Nephron progenitor cell (in vitro differentiated cells): ENCODE measurements around the gene KCNH3.

Experiments used
- DNase-seq: peaks from one replicate; pipeline ENCODE4 v3.0.0; 2021
- H3K27ac Mint-ChIP-seq: 2 replicates; pipeline ENCODE4 v1.8.0; 2021; ENCODE audit warnings: mild to moderate bottlenecking, moderate library complexity, mixed read lengths
- H3K27me3 Mint-ChIP-seq: 2 replicates; pipeline ENCODE4 v1.8.0; 2021; ENCODE audit warnings: mild to moderate bottlenecking, low read depth, mixed read lengths; ENCODE audit not compliant: poor library complexity
- H3K36me3 Mint-ChIP-seq: 2 replicates; pipeline ENCODE4 v1.8.0; 2021; ENCODE audit warnings: low read depth, mixed read lengths
- H3K4me1 Mint-ChIP-seq: 2 replicates; pipeline ENCODE4 v1.8.0; 2021; ENCODE audit warnings: mixed read lengths
- H3K4me3 Mint-ChIP-seq: 2 replicates; pipeline ENCODE4 v1.8.0; 2021; ENCODE audit warnings: mild to moderate bottlenecking, moderate library complexity, mixed read lengths
- H3K9me3 Mint-ChIP-seq: 2 replicates; pipeline ENCODE4 v1.8.0; 2021; ENCODE audit warnings: mild to moderate bottlenecking, moderate library complexity, mixed read lengths
- CTCF ChIP-seq: fragments of 200-600 bp; sonication (generic); IDR thresholded peaks from 2 replicates; pipeline ENCODE4 v1.5.0; 2021; ENCODE audit warnings: antibody characterized with exemption

KCNH3 gene

GRCh38 chr12:49542592-49543160 is 3.8 kb downstream of the KCNH3 start:
- no peak for DNase-seq
- no peak overlapping the region for H3K4me3 Mint-ChIP-seq
- no peak for TF ChIP-seq CTCF
- H3K27ac Mint-ChIP-seq: no peak overlapping the region
- H3K9me3 Mint-ChIP-seq: no peaks in the 10 kb centered on the region
- peaks cover 46% of the 10 kb centered on the region for H3K4me1 Mint-ChIP-seq
- peaks cover 95% of the 10 kb centered on the region for H3K27me3 Mint-ChIP-seq
- H3K36me3 Mint-ChIP-seq: no peaks in the 10 kb centered on the region

- no peaks in the 10 kb centered on the region for H3K9me3 Mint-ChIP-seq
- no peaks in the 10 kb centered on the region for H3K36me3 Mint-ChIP-seq
- peaks cover 45% of the 10 kb centered on the region for H3K4me1 Mint-ChIP-seq
- peak overlapping the region; percentile 20 for H3K4me3 Mint-ChIP-seq
- TF ChIP-seq CTCF: no peak
- H3K27me3 Mint-ChIP-seq: peaks cover 95% of the 10 kb centered on the region
- no peak overlapping the region for H3K27ac Mint-ChIP-seq
- DNase-seq: no peak
Measured at GRCh38 chr12:49543221-49543913, 4.5 kb downstream of the KCNH3 start.

GRCh38 chr12:49543914-49544815 is 5.3 kb downstream of the KCNH3 start:
- Mint-ChIP-seq H3K9me3 (no peaks in the 10 kb centered on the region), H3K27ac (no peak overlapping the region), H3K36me3 (no peaks in the 10 kb centered on the region), H3K4me3 (peak overlapping the region; percentile 25), H3K27me3 (peaks cover 100% of the 10 kb centered on the region), H3K4me1 (peaks cover 49% of the 10 kb centered on the region)
- no peak for TF ChIP-seq CTCF
- peak; percentile 48 for DNase-seq

- Mint-ChIP-seq H3K27me3 (peaks cover 96% of the 10 kb centered on the region), H3K36me3 (no peaks in the 10 kb centered on the region), H3K4me1 (peaks cover 41% of the 10 kb centered on the region), H3K9me3 (no peaks in the 10 kb centered on the region), H3K27ac (no peak overlapping the region), H3K4me3 (no peak overlapping the region)
- DNase-seq: no peak
- TF ChIP-seq CTCF: no peak
Measured at GRCh38 chr12:49545815-49546214, 7.0 kb downstream of the KCNH3 start.

- TF ChIP-seq CTCF: no peak
- Mint-ChIP-seq H3K27me3 (peaks cover 96% of the 10 kb centered on the region), H3K4me1 (peaks cover 34% of the 10 kb centered on the region), H3K27ac (no peak overlapping the region), H3K9me3 (no peaks in the 10 kb centered on the region), H3K36me3 (no peaks in the 10 kb centered on the region), H3K4me3 (no peak overlapping the region)
- no peak for DNase-seq
Measured at GRCh38 chr12:49546481-49546880, 7.7 kb downstream of the KCNH3 start.
